Liver (tissue), 9 donors: ENCODE results near the gene LRWD1. TPM values are rescaled to one million over a fixed set of nuclear protein-coding genes. Genes with fewer than 3 reads are reported as not detected.

ENCODE experiments used
- DNase-seq: peaks from one replicate; pipeline ENCODE4 v3.0.0-alpha.2; 2017; ENCODE audit warnings: low spot score
- H3K27ac ChIP-seq, 2 donors: one replicate each; pipeline ENCODE4 v1.7.0; 2013; ENCODE audit warnings: inconsistent platforms in 2 of 2, low read length in 2 of 2, control low read depth in 1 of 2, low read depth in 1 of 2, mild to moderate bottlenecking in 1 of 2
- H3K27me3 ChIP-seq, 4 donors: one replicate each; pipeline versions ENCODE4 v1.6.1 to v1.7.0; 2013; ENCODE audit warnings: low read length in 3 of 4, inconsistent platforms in 1 of 4, mild to moderate bottlenecking in 1 of 4, moderate library complexity in 1 of 4; ENCODE audit not compliant: control insufficient read depth in 4 of 4, insufficient read depth in 4 of 4
- H3K36me3 ChIP-seq, 4 donors: one replicate each; pipeline versions ENCODE4 v1.6.1 to v1.7.0; 2013; ENCODE audit warnings: low read length in 3 of 4, mild to moderate bottlenecking in 3 of 4, low read depth in 1 of 4, moderate library complexity in 1 of 4; ENCODE audit not compliant: control insufficient read depth in 4 of 4, insufficient read depth in 3 of 4
- H3K4me1 ChIP-seq, 4 donors: one replicate each; pipeline versions ENCODE4 v1.6.1 to v1.7.0; 2013; ENCODE audit warnings: low read length in 3 of 4, mild to moderate bottlenecking in 3 of 4, moderate library complexity in 1 of 4; ENCODE audit not compliant: control insufficient read depth in 4 of 4, insufficient read depth in 4 of 4
- H3K4me3 ChIP-seq, 3 donors: one replicate each; pipeline versions ENCODE4 v1.6.1 to v1.7.0; 2013; ENCODE audit warnings: low read length in 3 of 3, control low read depth in 1 of 3, low read depth in 1 of 3, mild to moderate bottlenecking in 1 of 3
- H3K9ac ChIP-seq, 2 donors: one replicate each; pipeline ENCODE4 v1.7.0; 2013; ENCODE audit warnings: low read length in 2 of 2, mild to moderate bottlenecking in 2 of 2, moderate library complexity in 2 of 2, control low read depth in 1 of 2, low read depth in 1 of 2
- H3K9me3 ChIP-seq, 4 donors: one replicate each; pipeline versions ENCODE4 v1.6.1 to v1.7.0; 2013; ENCODE audit warnings: low read length in 3 of 4; ENCODE audit not compliant: control insufficient read depth in 4 of 4
- EGR1 ChIP-seq, 2 donors: IDR thresholded peaks; 2 replicates each; pipeline ENCODE4 v1.6.1; 2016 to 2018; ENCODE audit warnings: antibody characterized with exemption in 2 of 2, low read depth in 2 of 2
- FOXA1 ChIP-seq: IDR thresholded peaks from 2 replicates; pipeline ENCODE4 v1.6.1; 2016; ENCODE audit warnings: antibody characterized with exemption
- FOXA2 ChIP-seq: IDR thresholded peaks from 2 replicates; pipeline ENCODE4 v1.6.1; 2016; ENCODE audit warnings: antibody characterized with exemption
- GABPA ChIP-seq, 2 donors: IDR thresholded peaks in 1 of 2; conservative IDR thresholded peaks in 1 of 2; 2 replicates each; pipeline ENCODE4 v1.6.1; 2016; ENCODE audit warnings: antibody characterized with exemption in 2 of 2, mild to moderate bottlenecking in 1 of 2, moderate library complexity in 1 of 2
- HNF4A ChIP-seq, 2 donors: conservative IDR thresholded peaks; 2 replicates each; pipeline ENCODE4 v1.6.1; 2016; ENCODE audit warnings: antibody characterized with exemption in 2 of 2, mild to moderate bottlenecking in 2 of 2
- HNF4G ChIP-seq: IDR thresholded peaks from 2 replicates; pipeline ENCODE4 v1.6.1; 2016; ENCODE audit warnings: antibody characterized with exemption
- JUND ChIP-seq, 2 donors: IDR thresholded peaks; 2 replicates each; pipeline ENCODE4 v1.6.1; 2016; ENCODE audit warnings: antibody characterized with exemption in 2 of 2
- NR2F2 ChIP-seq: IDR thresholded peaks from 2 replicates; pipeline ENCODE4 v1.6.1; 2016; ENCODE audit warnings: antibody characterized with exemption
- RAD21 ChIP-seq, 2 donors: IDR thresholded peaks; 2 replicates each; pipeline ENCODE4 v1.6.1; 2016; ENCODE audit warnings: antibody characterized with exemption in 2 of 2, mild to moderate bottlenecking in 2 of 2
- RXRA ChIP-seq, 2 donors: IDR thresholded peaks; 2 replicates each; pipeline ENCODE4 v1.6.1; 2017 to 2018; ENCODE audit warnings: antibody characterized with exemption in 2 of 2, mild to moderate bottlenecking in 1 of 2
- SP1 ChIP-seq: IDR thresholded peaks from 2 replicates; pipeline ENCODE4 v1.6.1; 2018; ENCODE audit warnings: antibody characterized with exemption, mild to moderate bottlenecking
- TAF1 ChIP-seq: conservative IDR thresholded peaks from 2 replicates; pipeline ENCODE4 v1.6.1; 2016; ENCODE audit warnings: antibody characterized with exemption, mild to moderate bottlenecking
- YY1 ChIP-seq: IDR thresholded peaks from 2 replicates; pipeline ENCODE4 v1.6.1; 2016; ENCODE audit warnings: antibody characterized with exemption, mild to moderate bottlenecking
- WGBS: extraction: QIAGEN DNeasy Blood & Tissue Kit; methylation state at CpG from one replicate; pipeline ENCODE4 v1.1.7; 2013; 5-methylcytosine and 5-hydroxymethylcytosine counted together
- polyA plus RNA-seq, 2 donors: library from polyadenylated mRNA; stranded (reverse) in 1 of 2; unstranded in 1 of 2; fragments of 200-250 nt in 1 of 2; fragments of >200 nt in 1 of 2; fragmentation: Nextera tagmentation in 1 of 2; extraction: Ambion mirVana in 1 of 2; gene quantifications; one replicate each; pipeline versions ENCODE4 v1.2.1 to v1.2.3, GENCODE V29; 2013 to 2015
- total RNA-seq, 2 donors: library from RNA; depleted of rRNA; stranded (reverse); fragments of >200 nt; gene quantifications; one replicate each; pipeline ENCODE4 v1.2.3, GENCODE V29; 2014
- TF ChIP-seq, protein P1 (sequence below): IDR thresholded peaks from 2 replicates; pipeline ENCODE4 v1.6.1; 2016; ENCODE audit warnings: antibody characterized with exemption
- TF ChIP-seq, protein P2 (sequence below): IDR thresholded peaks from 2 replicates; pipeline ENCODE4 v1.6.1; 2016; ENCODE audit warnings: antibody characterized with exemption
- TF ChIP-seq, protein P3 (sequence below): IDR thresholded peaks from 2 replicates; pipeline ENCODE4 v1.6.1; 2016; ENCODE audit warnings: antibody characterized with exemption, mild to moderate bottlenecking
- TF ChIP-seq, protein P4 (sequence below): IDR thresholded peaks from 2 replicates; pipeline ENCODE4 v1.6.1; 2016; ENCODE audit warnings: antibody characterized with exemption
- TF ChIP-seq, protein P5 (sequence below): fragments of 150-350 bp; IDR thresholded peaks from 2 replicates; pipeline ENCODE4 v1.5.1; 2017; ENCODE audit warnings: improper control_type of control experiment, low read depth, low read length; ENCODE audit not compliant: missing input control
- donor health status: healthy.
- donor health status: healthy.
- donor health status: healthy.
- donor health status: healthy.
- donor health status: healthy.

Gene LRWD1
- total and polyA plus RNA-seq, 4 donors: 8.6 to 15.3 (median 13.0) TPM

DNA sequence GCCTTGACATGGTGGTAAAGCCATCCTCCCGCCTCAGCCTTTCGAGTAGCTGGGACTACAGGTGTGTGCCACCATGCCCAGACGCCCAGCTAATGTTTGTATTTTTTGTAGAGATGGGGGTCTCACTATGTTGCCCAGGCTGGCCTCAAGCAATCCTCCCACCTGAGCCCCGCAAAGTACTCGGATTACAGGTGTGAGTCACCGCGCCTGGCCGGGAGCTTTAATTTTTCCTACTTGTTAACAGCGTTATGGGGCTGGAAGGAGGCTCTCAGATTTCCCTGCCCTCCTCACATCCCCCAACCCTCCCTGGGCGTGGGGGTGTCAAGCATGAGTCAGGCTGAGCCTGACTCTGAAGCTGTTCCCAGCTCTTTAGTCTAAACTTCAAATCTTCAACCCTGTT lies 8.5 kb upstream of the LRWD1 start:
- no peak for DNase-seq
- Histone ChIP-seq H3K4me1 (no peaks in the 10 kb centered on the region), H3K36me3 (peaks cover 6 to 35% (median 9%) of the 10 kb centered on the region in 4 donors), H3K4me3 (no peak overlapping the region), H3K9me3 (no peaks in the 10 kb centered on the region), H3K27me3 (no peaks in the 10 kb centered on the region), H3K9ac (no peak overlapping the region), H3K27ac (no peak overlapping the region)
- TF ChIP-seq RAD21 (IDR thresholded peaks at IDR 0.05): no peak
- TF ChIP-seq EGR1 (IDR thresholded peaks at IDR 0.05; ENCODE audit: low read depth in 2 of 2): no peak
- TF ChIP-seq HNF4A (conservative IDR thresholded peaks at IDR 0.05): no peak
- TF ChIP-seq RXRA (IDR thresholded peaks at IDR 0.05): no peak
- TF ChIP-seq NR2F2: no peak
- no peak for TF ChIP-seq YY1
- TF ChIP-seq, protein P1, sequence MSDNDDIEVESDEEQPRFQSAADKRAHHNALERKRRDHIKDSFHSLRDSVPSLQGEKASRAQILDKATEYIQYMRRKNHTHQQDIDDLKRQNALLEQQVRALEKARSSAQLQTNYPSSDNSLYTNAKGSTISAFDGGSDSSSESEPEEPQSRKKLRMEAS: no peak
- TF ChIP-seq, protein P2, sequence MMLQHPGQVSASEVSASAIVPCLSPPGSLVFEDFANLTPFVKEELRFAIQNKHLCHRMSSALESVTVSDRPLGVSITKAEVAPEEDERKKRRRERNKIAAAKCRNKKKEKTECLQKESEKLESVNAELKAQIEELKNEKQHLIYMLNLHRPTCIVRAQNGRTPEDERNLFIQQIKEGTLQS: no peak
- 95% methylated on average over 10 of the region's 10 CpGs for WGBS

DNA sequence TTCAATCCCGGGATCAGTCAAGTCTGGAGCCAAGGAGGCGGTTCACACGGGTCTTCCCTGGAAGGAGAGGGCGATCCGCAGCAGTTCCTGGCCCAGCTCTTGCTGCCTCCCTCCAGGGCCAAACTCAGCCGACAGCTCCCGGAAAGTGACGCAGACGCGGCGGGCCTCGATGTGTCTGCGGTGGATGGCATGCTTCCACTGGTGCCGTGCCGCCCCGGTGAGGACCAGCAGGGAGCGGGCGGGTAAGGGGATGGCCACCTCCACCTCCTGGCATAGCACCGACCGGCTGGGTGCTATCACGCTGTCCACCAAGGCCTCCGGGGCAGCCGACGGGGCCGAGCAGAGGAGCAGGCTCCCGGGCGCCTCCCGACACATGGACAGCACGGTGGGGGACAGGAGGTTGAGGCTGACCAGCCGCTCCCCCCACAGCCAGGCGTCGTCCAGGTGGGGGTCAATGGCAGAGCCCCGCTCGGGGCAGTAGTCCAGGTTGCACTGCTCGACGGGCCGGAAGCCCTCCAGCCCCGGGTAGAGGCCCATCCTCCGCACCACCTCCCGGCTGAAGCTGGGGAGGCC lies 7.3 kb upstream of the LRWD1 start:
- Histone ChIP-seq H3K27me3 (no peaks in the 10 kb centered on the region), H3K36me3 (peaks cover 6 to 35% (median 9%) of the 10 kb centered on the region in 4 donors), H3K27ac (no peak overlapping the region), H3K9me3 (no peaks in the 10 kb centered on the region), H3K4me1 (no peaks in the 10 kb centered on the region), H3K9ac (no peak overlapping the region), H3K4me3 (no peak overlapping the region)
- DNase-seq: no peak
- WGBS: 95% methylated on average over 40 of the region's 40 CpGs
- TF ChIP-seq, protein P3, sequence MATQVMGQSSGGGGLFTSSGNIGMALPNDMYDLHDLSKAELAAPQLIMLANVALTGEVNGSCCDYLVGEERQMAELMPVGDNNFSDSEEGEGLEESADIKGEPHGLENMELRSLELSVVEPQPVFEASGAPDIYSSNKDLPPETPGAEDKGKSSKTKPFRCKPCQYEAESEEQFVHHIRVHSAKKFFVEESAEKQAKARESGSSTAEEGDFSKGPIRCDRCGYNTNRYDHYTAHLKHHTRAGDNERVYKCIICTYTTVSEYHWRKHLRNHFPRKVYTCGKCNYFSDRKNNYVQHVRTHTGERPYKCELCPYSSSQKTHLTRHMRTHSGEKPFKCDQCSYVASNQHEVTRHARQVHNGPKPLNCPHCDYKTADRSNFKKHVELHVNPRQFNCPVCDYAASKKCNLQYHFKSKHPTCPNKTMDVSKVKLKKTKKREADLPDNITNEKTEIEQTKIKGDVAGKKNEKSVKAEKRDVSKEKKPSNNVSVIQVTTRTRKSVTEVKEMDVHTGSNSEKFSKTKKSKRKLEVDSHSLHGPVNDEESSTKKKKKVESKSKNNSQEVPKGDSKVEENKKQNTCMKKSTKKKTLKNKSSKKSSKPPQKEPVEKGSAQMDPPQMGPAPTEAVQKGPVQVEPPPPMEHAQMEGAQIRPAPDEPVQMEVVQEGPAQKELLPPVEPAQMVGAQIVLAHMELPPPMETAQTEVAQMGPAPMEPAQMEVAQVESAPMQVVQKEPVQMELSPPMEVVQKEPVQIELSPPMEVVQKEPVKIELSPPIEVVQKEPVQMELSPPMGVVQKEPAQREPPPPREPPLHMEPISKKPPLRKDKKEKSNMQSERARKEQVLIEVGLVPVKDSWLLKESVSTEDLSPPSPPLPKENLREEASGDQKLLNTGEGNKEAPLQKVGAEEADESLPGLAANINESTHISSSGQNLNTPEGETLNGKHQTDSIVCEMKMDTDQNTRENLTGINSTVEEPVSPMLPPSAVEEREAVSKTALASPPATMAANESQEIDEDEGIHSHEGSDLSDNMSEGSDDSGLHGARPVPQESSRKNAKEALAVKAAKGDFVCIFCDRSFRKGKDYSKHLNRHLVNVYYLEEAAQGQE: no peak
- TF ChIP-seq JUND (IDR thresholded peaks at IDR 0.05): no peak
- no peak for TF ChIP-seq HNF4G
- no peak for TF ChIP-seq RXRA (IDR thresholded peaks at IDR 0.05)
- TF ChIP-seq, protein P2: no peak
- no peak for TF ChIP-seq RAD21 (IDR thresholded peaks at IDR 0.05)
- TF ChIP-seq GABPA (IDR thresholded peaks at IDR 0.05 in 1 of 2, conservative IDR thresholded peaks at IDR 0.05 in 1 of 2): no peak
- TF ChIP-seq, protein P1: no peak
- TF ChIP-seq, protein P4, sequence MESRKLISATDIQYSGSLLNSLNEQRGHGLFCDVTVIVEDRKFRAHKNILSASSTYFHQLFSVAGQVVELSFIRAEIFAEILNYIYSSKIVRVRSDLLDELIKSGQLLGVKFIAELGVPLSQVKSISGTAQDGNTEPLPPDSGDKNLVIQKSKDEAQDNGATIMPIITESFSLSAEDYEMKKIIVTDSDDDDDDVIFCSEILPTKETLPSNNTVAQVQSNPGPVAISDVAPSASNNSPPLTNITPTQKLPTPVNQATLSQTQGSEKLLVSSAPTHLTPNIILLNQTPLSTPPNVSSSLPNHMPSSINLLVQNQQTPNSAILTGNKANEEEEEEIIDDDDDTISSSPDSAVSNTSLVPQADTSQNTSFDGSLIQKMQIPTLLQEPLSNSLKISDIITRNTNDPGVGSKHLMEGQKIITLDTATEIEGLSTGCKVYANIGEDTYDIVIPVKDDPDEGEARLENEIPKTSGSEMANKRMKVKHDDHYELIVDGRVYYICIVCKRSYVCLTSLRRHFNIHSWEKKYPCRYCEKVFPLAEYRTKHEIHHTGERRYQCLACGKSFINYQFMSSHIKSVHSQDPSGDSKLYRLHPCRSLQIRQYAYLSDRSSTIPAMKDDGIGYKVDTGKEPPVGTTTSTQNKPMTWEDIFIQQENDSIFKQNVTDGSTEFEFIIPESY: no peak
- TF ChIP-seq FOXA2: no peak
- no peak for TF ChIP-seq NR2F2
- TF ChIP-seq YY1: no peak
- TF ChIP-seq EGR1 (IDR thresholded peaks at IDR 0.05; ENCODE audit: low read depth in 2 of 2): no peak
- TF ChIP-seq, protein P5, sequence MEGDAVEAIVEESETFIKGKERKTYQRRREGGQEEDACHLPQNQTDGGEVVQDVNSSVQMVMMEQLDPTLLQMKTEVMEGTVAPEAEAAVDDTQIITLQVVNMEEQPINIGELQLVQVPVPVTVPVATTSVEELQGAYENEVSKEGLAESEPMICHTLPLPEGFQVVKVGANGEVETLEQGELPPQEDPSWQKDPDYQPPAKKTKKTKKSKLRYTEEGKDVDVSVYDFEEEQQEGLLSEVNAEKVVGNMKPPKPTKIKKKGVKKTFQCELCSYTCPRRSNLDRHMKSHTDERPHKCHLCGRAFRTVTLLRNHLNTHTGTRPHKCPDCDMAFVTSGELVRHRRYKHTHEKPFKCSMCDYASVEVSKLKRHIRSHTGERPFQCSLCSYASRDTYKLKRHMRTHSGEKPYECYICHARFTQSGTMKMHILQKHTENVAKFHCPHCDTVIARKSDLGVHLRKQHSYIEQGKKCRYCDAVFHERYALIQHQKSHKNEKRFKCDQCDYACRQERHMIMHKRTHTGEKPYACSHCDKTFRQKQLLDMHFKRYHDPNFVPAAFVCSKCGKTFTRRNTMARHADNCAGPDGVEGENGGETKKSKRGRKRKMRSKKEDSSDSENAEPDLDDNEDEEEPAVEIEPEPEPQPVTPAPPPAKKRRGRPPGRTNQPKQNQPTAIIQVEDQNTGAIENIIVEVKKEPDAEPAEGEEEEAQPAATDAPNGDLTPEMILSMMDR: no peak
- TF ChIP-seq TAF1: no peak
- no peak for TF ChIP-seq SP1
- TF ChIP-seq HNF4A (conservative IDR thresholded peaks at IDR 0.05): no peak
- TF ChIP-seq FOXA1: no peak
